ENCODE results near the gene PARD3B. TPM values are rescaled to one million over a fixed set of nuclear protein-coding genes. Genes with fewer than 3 reads are reported as not detected.

Gene PARD3B
- polyA plus RNA-seq, 3 donors: not detected

GRCh38 chr2:205280596-205281236 is 735.4 kb downstream of the PARD3B start:
- H3K4me3 Mint-ChIP-seq: no peak overlapping the region
- Histone ChIP-seq H4K20me1 (ENCODE audit: insufficient read depth, low read length) (no peaks in the 10 kb centered on the region), H3K4me2 (replicated peaks; ENCODE audit: extremely low read depth, low read length, poor library complexity, severe bottlenecking) (no peak overlapping the region), H3K79me2 (ENCODE audit: insufficient read depth, low read length) (no peaks in the 10 kb centered on the region), H3K36me3 (replicated peaks in 1 of 2; ENCODE audit: control insufficient read depth in 1 of 2, insufficient read depth in 2 of 2, low read length in 2 of 2) (no peaks in the 10 kb centered on the region), H3K27ac (ENCODE audit: low read depth in 1 of 2, low read length in 2 of 2) (no peak overlapping the region), H3K4me1 (ENCODE audit: control insufficient read depth in 1 of 2, insufficient read depth in 2 of 2, low read length in 2 of 2) (no peaks in the 10 kb centered on the region), H3K27me3 (ENCODE audit: control insufficient read depth in 2 of 2, insufficient read depth in 2 of 2, low read length in 2 of 2) (no peaks in the 10 kb centered on the region), H3K4me3 (replicated peaks in 1 of 3; ENCODE audit: low read depth in 2 of 3, low read length in 3 of 3) (no peak overlapping the region), H3K9ac (ENCODE audit: insufficient read depth, low read length, poor library complexity, severe bottlenecking) (no peak overlapping the region), H3K9me3 (replicated peaks in 1 of 2; ENCODE audit: control insufficient read depth in 1 of 2, insufficient read depth in 1 of 2, low read length in 2 of 2) (peaks cover 0 to 6% of the 10 kb centered on the region in 2 donors), H2AFZ (ENCODE audit: insufficient read depth, low read depth, low read length, poor library complexity, severe bottlenecking) (no peak overlapping the region)
- H3K4me1 Mint-ChIP-seq: no peaks in the 10 kb centered on the region
- no peaks in the 10 kb centered on the region for H3K36me3 Mint-ChIP-seq
- H3K27me3 Mint-ChIP-seq (ENCODE audit: low read depth in 3 of 3): peaks cover 0 to 4% (median 1%) of the 10 kb centered on the region in 3 donors
- no peak overlapping the region for H3K27ac Mint-ChIP-seq
- 100% methylated on average over 3 of the region's 5 CpGs for WGBS (ENCODE audit: insufficient coverage)
- TF ChIP-seq CTCF (IDR thresholded peaks at IDR 0.05): no peak
- intact Hi-C loops (cut with micrococcal nuclease): no loop called here
- peaks cover 0 to 8% (median 4%) of the 10 kb centered on the region in 7 donors for H3K9me3 Mint-ChIP-seq
- DNase-seq: no peak

GRCh38 chr2:205283736-205284270 is 738.5 kb downstream of the PARD3B start:
- no peak overlapping the region for H2AFZ ChIP-seq (ENCODE audit: insufficient read depth, low read depth, low read length, poor library complexity, severe bottlenecking)
- 67% methylated on average over 1 of the region's 5 CpGs for WGBS (ENCODE audit: insufficient coverage)
- no peak overlapping the region for H3K27ac Mint-ChIP-seq

More at GRCh38 chr2:205283736-205284270, 738.5 kb downstream of the PARD3B start:
- no peak overlapping the region for H3K27ac ChIP-seq (ENCODE audit: low read depth in 1 of 2, low read length in 2 of 2)
- H3K9ac ChIP-seq (ENCODE audit: insufficient read depth, low read length, poor library complexity, severe bottlenecking): no peak overlapping the region
- H3K4me2 ChIP-seq (replicated peaks; ENCODE audit: extremely low read depth, low read length, poor library complexity, severe bottlenecking): no peak overlapping the region
- H3K4me3 Mint-ChIP-seq: no peak overlapping the region
- no peak for TF ChIP-seq CTCF (IDR thresholded peaks at IDR 0.05)
- no peaks in the 10 kb centered on the region for H3K4me1 Mint-ChIP-seq
- H3K9me3 Mint-ChIP-seq: peaks cover 0 to 1% (median 0%) of the 10 kb centered on the region in 7 donors
- H3K9me3 ChIP-seq (replicated peaks in 1 of 2; ENCODE audit: control insufficient read depth in 1 of 2, insufficient read depth in 1 of 2, low read length in 2 of 2): peaks cover 0 to under 1% of the 10 kb centered on the region in 2 donors
- H3K36me3 ChIP-seq (replicated peaks in 1 of 2; ENCODE audit: control insufficient read depth in 1 of 2, insufficient read depth in 2 of 2, low read length in 2 of 2): no peaks in the 10 kb centered on the region
- peaks cover 1 to 2% (median 1%) of the 10 kb centered on the region in 3 donors for H3K27me3 Mint-ChIP-seq (ENCODE audit: low read depth in 3 of 3)
- no peaks in the 10 kb centered on the region for H3K27me3 ChIP-seq (ENCODE audit: control insufficient read depth in 2 of 2, insufficient read depth in 2 of 2, low read length in 2 of 2)
- H3K79me2 ChIP-seq (ENCODE audit: insufficient read depth, low read length): no peaks in the 10 kb centered on the region
- intact Hi-C loops (cut with micrococcal nuclease): no loop called here
- no peaks in the 10 kb centered on the region for H3K36me3 Mint-ChIP-seq
- no peak overlapping the region for H3K4me3 ChIP-seq (replicated peaks in 1 of 3; ENCODE audit: low read depth in 2 of 3, low read length in 3 of 3)
- H4K20me1 ChIP-seq (ENCODE audit: insufficient read depth, low read length): no peaks in the 10 kb centered on the region
- H3K4me1 ChIP-seq (ENCODE audit: control insufficient read depth in 1 of 2, insufficient read depth in 2 of 2, low read length in 2 of 2): no peaks in the 10 kb centered on the region
- no peak for DNase-seq

Data from CD14-positive monocyte (primary cell).